NCI-H2227 (cell line): ENCODE measurements around the gene TNS3.
"Not testable (repeated sequence)": the region's sequence is repeated elsewhere in the genome, so short reads cannot be mapped to it uniquely, and the experiment has no call there.

Experiments used
- DNase-seq: peaks from one replicate; lab custom pipeline; 2025; ENCODE audit not compliant: unreplicated experiment; lab: John Stamatoyannopoulos, UW

The TNS3 gene

GRCh38 chr7:47581804-47582763, at the start of gene TNS3:
Gene TNS3 (minus strand): TSS chr7:47582111. CDS start chr7:47439636, 142,475 bp downstream.
- no peak for DNase-seq

- DNase-seq = no peak
These were observed 49.8 kb upstream of the TNS3 start for GRCh38 chr7:47631711-47632110.

GRCh38 chr7:47627580-47628283, 45.8 kb upstream of the TNS3 start:
- DNase-seq = no peak

GRCh38 chr7:47625861-47626715, 44.2 kb upstream of the TNS3 start:
- no peak for DNase-seq

GRCh38 chr7:47624689-47625088, 42.8 kb upstream of the TNS3 start:
- DNase-seq = no peak

GRCh38 chr7:47622946-47623640, 41.2 kb upstream of the TNS3 start:
- no peak for DNase-seq

- no peak for DNase-seq
These were observed 40.7 kb upstream of the TNS3 start for GRCh38 chr7:47622586-47622945.

GRCh38 chr7:47621979-47622561, 40.2 kb upstream of the TNS3 start:
- DNase-seq = no peak

GRCh38 chr7:47621347-47621746, 39.4 kb upstream of the TNS3 start:
- DNase-seq = no peak

GRCh38 chr7:47619806-47620205, 37.9 kb upstream of the TNS3 start:
- no peak for DNase-seq

GRCh38 chr7:47617131-47617530, 35.2 kb upstream of the TNS3 start:
- DNase-seq = no peak

- DNase-seq = no peak
These were observed 32.5 kb upstream of the TNS3 start for GRCh38 chr7:47614450-47614849.

GRCh38 chr7:47611045-47611511, 29.2 kb upstream of the TNS3 start:
- no peak for DNase-seq

- no peak for DNase-seq
These were observed 28.7 kb upstream of the TNS3 start for GRCh38 chr7:47610506-47611044.

GRCh38 chr7:47609803-47610452, 28.0 kb upstream of the TNS3 start:
- no peak for DNase-seq

GRCh38 chr7:47606593-47607046, 24.7 kb upstream of the TNS3 start:
- DNase-seq = not testable (repeated sequence)

GRCh38 chr7:47605816-47606575, 24.1 kb upstream of the TNS3 start:
- no peak for DNase-seq

- no peak for DNase-seq
These were observed 22.6 kb upstream of the TNS3 start for GRCh38 chr7:47604496-47604890.
